ENCODE results near the gene SIGLEC12. TPM values are rescaled to one million over a fixed set of nuclear protein-coding genes. Genes with fewer than 3 reads are reported as not detected.
"Not testable (repeated sequence)": the region's sequence is repeated elsewhere in the genome, so short reads cannot be mapped to it uniquely, and the experiment has no call there.

SIGLEC12 gene
- total RNA-seq, 1 donor from 2014 or later = not detected

DNA sequence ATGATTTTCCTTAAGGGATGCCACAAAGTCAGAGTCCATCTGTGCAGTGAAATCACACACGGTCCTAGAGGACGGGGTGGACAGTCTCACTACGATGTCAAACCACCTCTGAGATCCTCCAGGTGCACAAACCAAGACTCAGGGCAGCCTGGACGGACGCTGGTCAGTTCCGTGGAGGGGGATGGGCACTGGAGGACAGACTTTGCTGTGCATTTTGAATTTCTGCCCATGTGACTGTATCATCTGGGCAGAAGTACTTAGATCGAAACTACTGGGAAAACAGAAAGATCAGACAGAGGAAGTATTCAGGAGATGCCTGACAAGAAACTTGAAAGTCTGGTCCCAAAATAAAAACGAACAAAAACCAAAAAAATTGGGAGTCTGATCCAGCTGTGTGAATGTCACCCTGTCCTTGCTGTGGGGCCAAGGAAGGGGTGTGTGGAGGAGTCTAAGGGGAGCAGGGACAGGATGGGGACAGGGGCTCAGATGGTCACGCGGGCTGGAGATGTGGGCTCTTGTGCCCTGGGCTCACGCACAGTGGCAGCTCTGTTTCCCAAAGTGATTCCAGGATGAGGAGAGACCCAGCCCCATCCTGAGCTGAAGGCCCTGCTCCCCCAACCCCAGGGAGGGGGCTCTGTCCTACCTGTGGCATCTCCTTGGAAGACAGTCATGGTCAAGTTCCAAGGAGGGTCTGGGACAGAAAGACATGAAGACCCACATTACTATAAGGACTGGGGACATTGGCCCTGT, 44.9 kb downstream of the SIGLEC12 start:
- H3K36me3 Mint-ChIP-seq (ENCODE audit: low read depth) = no peaks in the 10 kb centered on the region
- peaks cover 42% of the 10 kb centered on the region for H3K27me3 Mint-ChIP-seq (ENCODE audit: low read depth)
- DNase-seq (ENCODE audit: low read depth, low spot score) = no peak
- H3K4me3 Mint-ChIP-seq = no peak overlapping the region
- TF ChIP-seq, protein P1, sequence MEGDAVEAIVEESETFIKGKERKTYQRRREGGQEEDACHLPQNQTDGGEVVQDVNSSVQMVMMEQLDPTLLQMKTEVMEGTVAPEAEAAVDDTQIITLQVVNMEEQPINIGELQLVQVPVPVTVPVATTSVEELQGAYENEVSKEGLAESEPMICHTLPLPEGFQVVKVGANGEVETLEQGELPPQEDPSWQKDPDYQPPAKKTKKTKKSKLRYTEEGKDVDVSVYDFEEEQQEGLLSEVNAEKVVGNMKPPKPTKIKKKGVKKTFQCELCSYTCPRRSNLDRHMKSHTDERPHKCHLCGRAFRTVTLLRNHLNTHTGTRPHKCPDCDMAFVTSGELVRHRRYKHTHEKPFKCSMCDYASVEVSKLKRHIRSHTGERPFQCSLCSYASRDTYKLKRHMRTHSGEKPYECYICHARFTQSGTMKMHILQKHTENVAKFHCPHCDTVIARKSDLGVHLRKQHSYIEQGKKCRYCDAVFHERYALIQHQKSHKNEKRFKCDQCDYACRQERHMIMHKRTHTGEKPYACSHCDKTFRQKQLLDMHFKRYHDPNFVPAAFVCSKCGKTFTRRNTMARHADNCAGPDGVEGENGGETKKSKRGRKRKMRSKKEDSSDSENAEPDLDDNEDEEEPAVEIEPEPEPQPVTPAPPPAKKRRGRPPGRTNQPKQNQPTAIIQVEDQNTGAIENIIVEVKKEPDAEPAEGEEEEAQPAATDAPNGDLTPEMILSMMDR (conservative IDR thresholded peaks at IDR 0.05) = no peak
- no peak overlapping the region for H3K27ac Mint-ChIP-seq (ENCODE audit: unreplicated experiment)
- no peaks in the 10 kb centered on the region for H3K9me3 Mint-ChIP-seq
- H3K4me1 Mint-ChIP-seq = no peaks in the 10 kb centered on the region

DNA sequence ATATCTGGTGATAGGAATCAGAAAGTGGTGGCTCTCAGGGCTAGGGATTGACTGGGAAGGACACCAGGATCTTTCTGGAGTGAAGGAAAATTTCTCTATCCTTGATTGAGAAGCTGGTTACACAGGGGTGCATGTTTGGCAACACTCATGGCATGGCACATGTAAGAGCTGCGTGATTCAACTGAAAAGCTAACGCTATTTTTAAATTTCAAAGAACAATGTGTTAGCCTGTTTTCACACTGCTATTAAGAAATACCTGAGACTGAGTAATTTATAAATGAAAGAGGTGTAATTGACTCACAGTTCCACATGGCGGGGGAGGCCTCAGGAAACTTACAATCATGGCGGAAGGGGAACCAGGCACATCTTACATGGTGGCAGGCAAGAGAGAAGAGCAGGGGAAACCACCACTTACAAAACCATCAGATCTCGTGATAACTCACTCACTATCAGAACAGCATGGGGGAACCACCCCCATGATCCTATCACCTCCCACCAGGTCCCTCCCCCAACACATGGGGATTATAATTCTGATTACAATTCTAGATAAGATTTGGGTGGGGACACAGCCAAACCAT, 50.8 kb downstream of the SIGLEC12 start:
- DNase-seq (ENCODE audit: low read depth, low spot score) = no peak
- Mint-ChIP-seq H3K27me3 (ENCODE audit: low read depth) (peaks cover 51% of the 10 kb centered on the region), H3K4me3 (no peak overlapping the region), H3K27ac (ENCODE audit: unreplicated experiment) (no peak overlapping the region), H3K9me3 (no peaks in the 10 kb centered on the region), H3K36me3 (ENCODE audit: low read depth) (no peaks in the 10 kb centered on the region), H3K4me1 (no peaks in the 10 kb centered on the region)
- TF ChIP-seq, protein P1 (conservative IDR thresholded peaks at IDR 0.05) = no peak

GRCh38 chr19:51448411-51449016, 53.1 kb downstream of the SIGLEC12 start:
- no peak for DNase-seq (ENCODE audit: low read depth, low spot score)
- Mint-ChIP-seq H3K27ac (ENCODE audit: unreplicated experiment) (no peak overlapping the region), H3K9me3 (no peaks in the 10 kb centered on the region), H3K27me3 (ENCODE audit: low read depth) (peaks cover 57% of the 10 kb centered on the region), H3K4me1 (no peaks in the 10 kb centered on the region), H3K36me3 (ENCODE audit: low read depth) (no peaks in the 10 kb centered on the region), H3K4me3 (no peak overlapping the region)
- TF ChIP-seq, protein P1 (conservative IDR thresholded peaks at IDR 0.05) = no peak

- DNase-seq (ENCODE audit: low read depth, low spot score) = no peak
- no peaks in the 10 kb centered on the region for H3K36me3 Mint-ChIP-seq (ENCODE audit: low read depth)
- H3K27me3 Mint-ChIP-seq (ENCODE audit: low read depth) = peaks cover 62% of the 10 kb centered on the region
- no peak overlapping the region for H3K4me3 Mint-ChIP-seq
- TF ChIP-seq, protein P1 (conservative IDR thresholded peaks at IDR 0.05) = no peak
- H3K4me1 Mint-ChIP-seq = no peaks in the 10 kb centered on the region
- no peaks in the 10 kb centered on the region for H3K9me3 Mint-ChIP-seq
- no peak overlapping the region for H3K27ac Mint-ChIP-seq (ENCODE audit: unreplicated experiment)
Measured at GRCh38 chr19:51448011-51448410, 53.6 kb downstream of the SIGLEC12 start.

DNA sequence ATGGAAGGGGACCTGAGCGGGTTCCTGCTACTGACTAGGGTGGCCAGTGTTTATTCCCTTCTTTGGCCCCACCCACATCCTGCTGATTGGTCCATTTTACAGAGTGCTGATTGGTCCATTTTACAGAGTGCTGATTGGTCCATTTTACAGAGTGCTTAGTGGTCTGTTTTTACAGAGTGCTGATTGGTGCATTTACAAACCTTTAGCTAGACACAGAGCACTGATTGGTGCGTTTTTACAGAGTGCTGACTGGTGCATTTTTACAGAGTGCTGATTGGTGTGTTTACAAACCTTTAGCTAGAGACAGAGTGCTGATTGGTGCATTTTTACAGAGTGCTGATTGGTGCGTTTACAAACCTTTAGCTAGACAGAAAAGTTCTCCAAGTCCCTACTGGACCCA, 54.1 kb downstream of the SIGLEC12 start:
- H3K9me3 Mint-ChIP-seq = not testable (repeated sequence)

More for the DNA sequence above, 54.1 kb downstream of the SIGLEC12 start:
- not testable (repeated sequence) for H3K4me3 Mint-ChIP-seq; DNase-seq (ENCODE audit: low read depth, low spot score); H3K36me3 Mint-ChIP-seq (ENCODE audit: low read depth); H3K27ac Mint-ChIP-seq (ENCODE audit: unreplicated experiment); H3K4me1 Mint-ChIP-seq
- H3K27me3 Mint-ChIP-seq (ENCODE audit: low read depth) = peaks cover 64% of the 10 kb centered on the region
